DND-41 (cell line): ENCODE data around the gene IGLL5.

ENCODE experiments used
- ATAC-seq: fragments of 200-7000 bp; cut with Tn5 transposase; 3 replicates; pipeline ENCODE4 v1.9.1; 2021; ENCODE audit warnings: low read depth; ENCODE audit not compliant: insufficient read depth
- DNase-seq: peaks from one replicate; pipeline ENCODE4 v3.0.0-alpha.2; 2020
- H2AFZ ChIP-seq: 2 replicates; pipeline ENCODE4 v1.6.0; 2012; ENCODE audit warnings: low read depth, low read length
- H3K27ac ChIP-seq: 2 replicates; pipeline ENCODE4 v1.5.1; 2012; ENCODE audit warnings: low read length, inconsistent platforms
- H3K27me3 ChIP-seq: fragments of 200-600 bp; sonication (generic); 2 replicates; pipeline ENCODE4 v1.6.0; 2012; ENCODE audit warnings: low read length, mild to moderate bottlenecking, inconsistent platforms; ENCODE audit not compliant: insufficient read depth, poor library complexity
- H3K36me3 ChIP-seq: 2 replicates; pipeline ENCODE4 v1.5.1; 2012; ENCODE audit warnings: low read length, inconsistent platforms; ENCODE audit not compliant: insufficient read depth
- H3K4me1 ChIP-seq: 2 replicates; pipeline ENCODE4 v1.5.1; 2012; ENCODE audit warnings: mild to moderate bottlenecking, low read length; ENCODE audit not compliant: insufficient read depth
- H3K4me2 ChIP-seq: 2 replicates; pipeline ENCODE4 v1.6.0; 2012; ENCODE audit warnings: mild to moderate bottlenecking, moderate library complexity, low read length, inconsistent platforms; ENCODE audit not compliant: insufficient read depth
- H3K4me3 ChIP-seq, 2 experiments: fragments of 200-600 bp in 1 of 2; shearing (Covaris generic) in 1 of 2; 2 replicates each; pipeline ENCODE4 v1.5.1; 2012 to 2016; ENCODE audit warnings: inconsistent platforms in 2 of 2, low read length in 2 of 2, mild to moderate bottlenecking in 2 of 2, low read depth in 1 of 2, moderate library complexity in 1 of 2
- H3K79me2 ChIP-seq: 2 replicates; pipeline ENCODE4 v1.6.0; 2012; ENCODE audit warnings: low read length, inconsistent platforms; ENCODE audit not compliant: insufficient read depth
- H3K9ac ChIP-seq: 2 replicates; pipeline ENCODE4 v1.6.0; 2012; ENCODE audit warnings: low read depth, mild to moderate bottlenecking, inconsistent platforms, low read length, moderate library complexity
- H3K9me3 ChIP-seq: 2 replicates; pipeline ENCODE4 v1.5.1; 2012; ENCODE audit warnings: low read length, moderate library complexity, mild to moderate bottlenecking, inconsistent platforms; ENCODE audit not compliant: insufficient read depth, severe bottlenecking
- H4K20me1 ChIP-seq: 2 replicates; pipeline ENCODE4 v1.6.0; 2012; ENCODE audit warnings: low read length; ENCODE audit not compliant: insufficient read depth
- EZH2 ChIP-seq: IDR thresholded peaks from 3 replicates; pipeline ENCODE4 v1.6.1; 2012; ENCODE audit warnings: borderline replicate concordance, low read depth, mild to moderate bottlenecking, moderate library complexity, low read length, inconsistent platforms; ENCODE audit not compliant: severe bottlenecking
- TF ChIP-seq, protein P1 (sequence below): IDR thresholded peaks from 2 replicates; pipeline ENCODE4 v1.5.1; 2012; ENCODE audit warnings: borderline replicate concordance, low read length, moderate library complexity, mild to moderate bottlenecking; ENCODE audit not compliant: poor library complexity, severe bottlenecking; ENCODE audit errors: extremely low read depth

Gene IGLL5

DNA sequence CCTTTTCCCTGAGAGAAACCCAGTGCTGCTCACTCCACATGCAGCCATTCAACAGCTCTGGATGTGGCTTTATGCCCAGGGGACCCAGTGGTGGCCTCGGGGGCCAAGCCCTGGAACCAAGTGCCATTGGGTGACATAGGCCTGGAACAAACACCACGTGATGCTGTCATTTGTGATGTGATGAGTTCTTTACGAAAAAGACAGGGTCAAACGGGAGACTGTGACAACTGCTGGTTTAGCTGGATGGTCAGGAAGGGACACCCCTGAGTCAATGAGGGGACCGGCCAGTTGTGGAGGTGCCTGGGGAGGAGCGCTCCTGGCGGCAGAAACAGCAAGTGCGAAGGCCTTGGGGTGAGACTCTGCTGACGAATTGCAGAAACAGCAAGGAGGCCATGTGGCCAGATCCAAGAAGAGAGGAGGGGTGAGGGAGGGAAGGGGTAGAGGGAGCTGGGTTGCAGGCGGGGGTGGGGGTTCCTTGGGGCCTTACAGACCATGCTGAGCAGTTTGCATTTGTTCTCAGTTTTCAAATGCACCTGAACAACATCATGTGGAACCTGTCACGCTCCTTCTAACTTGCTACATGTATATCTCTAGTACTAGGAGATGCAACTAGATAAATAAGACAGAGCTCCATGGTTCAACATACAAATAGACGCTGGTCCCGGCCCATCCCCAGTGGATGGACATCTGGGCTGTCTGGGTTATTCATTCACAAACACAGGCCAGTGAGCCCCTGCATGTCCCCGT lies 56.1 kb downstream of the IGLL5 start:
- no peak for TF ChIP-seq EZH2
- TF ChIP-seq, protein P1, sequence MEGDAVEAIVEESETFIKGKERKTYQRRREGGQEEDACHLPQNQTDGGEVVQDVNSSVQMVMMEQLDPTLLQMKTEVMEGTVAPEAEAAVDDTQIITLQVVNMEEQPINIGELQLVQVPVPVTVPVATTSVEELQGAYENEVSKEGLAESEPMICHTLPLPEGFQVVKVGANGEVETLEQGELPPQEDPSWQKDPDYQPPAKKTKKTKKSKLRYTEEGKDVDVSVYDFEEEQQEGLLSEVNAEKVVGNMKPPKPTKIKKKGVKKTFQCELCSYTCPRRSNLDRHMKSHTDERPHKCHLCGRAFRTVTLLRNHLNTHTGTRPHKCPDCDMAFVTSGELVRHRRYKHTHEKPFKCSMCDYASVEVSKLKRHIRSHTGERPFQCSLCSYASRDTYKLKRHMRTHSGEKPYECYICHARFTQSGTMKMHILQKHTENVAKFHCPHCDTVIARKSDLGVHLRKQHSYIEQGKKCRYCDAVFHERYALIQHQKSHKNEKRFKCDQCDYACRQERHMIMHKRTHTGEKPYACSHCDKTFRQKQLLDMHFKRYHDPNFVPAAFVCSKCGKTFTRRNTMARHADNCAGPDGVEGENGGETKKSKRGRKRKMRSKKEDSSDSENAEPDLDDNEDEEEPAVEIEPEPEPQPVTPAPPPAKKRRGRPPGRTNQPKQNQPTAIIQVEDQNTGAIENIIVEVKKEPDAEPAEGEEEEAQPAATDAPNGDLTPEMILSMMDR: no peak
- H3K79me2 ChIP-seq: no peaks in the 10 kb centered on the region
- H3K9ac ChIP-seq: no peak overlapping the region; the same call in 1 of the 2 replicates
- no peaks in the 10 kb centered on the region for H4K20me1 ChIP-seq
- H3K4me2 ChIP-seq: no peak overlapping the region
- H3K27ac ChIP-seq: peak overlapping the region; percentile 64
- H3K9me3 ChIP-seq: no peaks in the 10 kb centered on the region
- DNase-seq: peak; percentile 45
- no peak overlapping the region for H3K4me3 ChIP-seq
- H3K4me1 ChIP-seq: peaks cover 42% of the 10 kb centered on the region
- H3K36me3 ChIP-seq: no peaks in the 10 kb centered on the region
- no peaks in the 10 kb centered on the region for H3K27me3 ChIP-seq
- 0 out of 3 replicates have a peak, but pooled peaks have one; percentile 8 for ATAC-seq
- 0 out of 2 replicates have a peak overlapping the region, but pooled peaks have one; percentile 9 for H2AFZ ChIP-seq

DNA sequence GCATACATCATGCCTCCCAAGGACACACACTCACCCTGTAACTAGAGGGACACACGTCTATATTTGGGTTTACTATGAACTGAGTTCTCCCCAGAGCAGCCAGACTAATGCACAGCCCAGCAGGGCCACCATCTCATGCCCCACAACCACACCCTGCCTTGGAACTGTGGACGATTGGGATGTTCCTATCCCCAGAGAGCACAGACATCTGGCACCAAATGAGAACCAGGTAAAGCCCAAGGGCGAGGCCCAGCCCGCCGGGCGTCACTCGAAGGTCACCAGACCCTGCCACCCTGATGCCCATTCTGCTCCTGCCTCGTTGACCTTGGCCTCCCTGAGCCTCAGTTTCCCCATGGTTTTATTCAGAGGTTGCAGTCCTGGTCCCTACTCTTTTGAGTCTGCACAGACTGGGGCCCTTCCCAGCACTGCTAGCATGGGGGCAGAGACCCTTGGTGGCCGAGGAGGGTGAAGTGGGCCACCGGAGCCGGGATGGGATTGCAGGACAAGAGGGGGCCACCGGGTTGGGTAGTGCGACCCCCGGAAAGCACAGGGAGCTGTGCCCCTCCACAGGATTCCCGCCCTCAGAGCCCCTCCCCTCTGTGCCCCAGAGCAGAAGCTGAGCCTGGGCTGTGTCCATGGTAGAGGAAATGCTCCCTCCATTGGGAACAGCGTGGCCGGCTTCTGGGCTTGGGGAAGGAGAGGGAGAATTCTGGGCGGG lies 56.8 kb downstream of the IGLL5 start:
- no peaks in the 10 kb centered on the region for H3K27me3 ChIP-seq
- DNase-seq: peak; percentile 5
- no peaks in the 10 kb centered on the region for H3K9me3 ChIP-seq
- no peaks in the 10 kb centered on the region for H4K20me1 ChIP-seq
- H3K4me1 ChIP-seq: peaks cover 35% of the 10 kb centered on the region
- H3K4me2 ChIP-seq: no peak overlapping the region
- H3K27ac ChIP-seq: peak overlapping the region; percentile 29; the same call in 1 of the 2 replicates
- no peak for ATAC-seq
- H3K36me3 ChIP-seq: no peaks in the 10 kb centered on the region
- no peak for TF ChIP-seq EZH2
- TF ChIP-seq, protein P1: no peak
- H2AFZ ChIP-seq: no peak overlapping the region
- H3K79me2 ChIP-seq: no peaks in the 10 kb centered on the region
- H3K4me3 ChIP-seq: no peak overlapping the region
- no peak overlapping the region for H3K9ac ChIP-seq

DNA sequence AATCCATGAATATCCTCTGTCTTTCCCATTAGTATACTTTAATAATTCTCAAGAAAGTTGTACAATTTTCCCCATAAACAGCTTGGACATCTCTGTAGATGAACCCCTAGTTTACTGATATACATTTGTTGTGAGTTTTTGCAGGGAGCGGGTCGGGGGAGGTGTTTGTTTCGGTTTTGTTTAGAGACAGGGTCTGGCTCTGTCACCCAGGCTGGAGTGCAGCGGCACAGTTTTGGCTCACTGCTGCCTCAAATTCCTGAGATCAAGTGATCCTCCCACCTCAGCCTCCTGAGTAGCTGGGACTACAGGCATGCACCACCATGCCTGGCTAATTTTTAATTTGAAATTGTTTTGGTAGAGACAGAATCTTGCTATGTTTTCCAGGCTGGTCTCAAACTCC lies 57.6 kb downstream of the IGLL5 start:
- Histone ChIP-seq H3K79me2 (no peaks in the 10 kb centered on the region), H3K4me2 (no peak overlapping the region), H4K20me1 (no peaks in the 10 kb centered on the region), H3K4me3 (no peak overlapping the region), H3K4me1 (peaks cover 35% of the 10 kb centered on the region), H3K9me3 (no peaks in the 10 kb centered on the region), H2AFZ (no peak overlapping the region), H3K27me3 (no peaks in the 10 kb centered on the region), H3K36me3 (no peaks in the 10 kb centered on the region), H3K9ac (no peak overlapping the region), H3K27ac (no peak overlapping the region)
- ATAC-seq (no peak), DNase-seq (peak; percentile 23)
- TF ChIP-seq EZH2: no peak
- TF ChIP-seq, protein P1: no peak
